GM21360 (cell line): ENCODE results near the gene SRP19.
A peak's percentile ranks its signal among the peaks of the same experiment; 100 is the strongest.
"Not testable (repeated sequence)": the region's sequence is repeated elsewhere in the genome, so short reads cannot be mapped to it uniquely, and the experiment has no call there.

Experiments used
- ATAC-seq: cut with Tn5 transposase; IDR thresholded peaks from one replicate; pipeline ENCODE4 v1.9.1; 2021; ENCODE audit warnings: mild to moderate bottlenecking, moderate library complexity; ENCODE audit not compliant: unreplicated experiment

The SRP19 gene

DNA sequence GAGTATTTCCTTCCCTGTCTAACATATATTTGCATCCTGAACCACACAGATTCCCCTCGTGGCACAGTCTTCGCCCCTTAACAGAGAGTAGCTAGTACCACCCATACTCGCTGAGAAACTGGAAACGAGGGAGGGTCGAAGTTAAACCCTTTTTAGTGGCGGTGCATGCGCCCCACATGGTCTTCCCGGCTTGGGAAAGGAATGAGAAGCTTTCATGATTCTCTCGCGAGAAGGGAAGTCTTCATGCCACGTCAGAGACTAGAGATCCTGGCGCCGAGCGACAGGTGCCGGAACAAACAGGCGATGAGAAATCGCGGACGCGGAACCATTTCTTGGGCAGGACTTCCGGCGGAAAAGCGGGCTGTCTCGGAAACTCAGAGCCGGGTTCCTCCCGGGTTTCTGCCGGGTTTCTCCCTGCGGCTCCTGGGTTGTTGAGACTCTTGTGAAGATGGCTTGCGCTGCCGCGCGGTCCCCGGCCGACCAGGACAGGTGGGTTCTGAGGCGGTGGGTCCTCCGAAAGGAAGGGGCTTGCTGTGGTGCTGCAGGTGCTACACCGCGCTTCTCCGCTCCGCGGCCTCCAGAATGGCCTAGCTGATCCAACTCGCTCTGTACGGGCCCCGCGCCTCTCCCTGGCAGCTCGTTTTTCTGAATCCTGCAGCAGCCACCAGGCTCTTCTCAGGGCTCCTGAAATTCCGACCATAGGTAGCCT lies at the start of gene SRP19:
Gene SRP19 (plus strand): TSS at position 359 of the 709 bp plus-strand sequence. CDS start 90 bp downstream, at position 449.
- ATAC-seq, result peak; percentile 98

DNA sequence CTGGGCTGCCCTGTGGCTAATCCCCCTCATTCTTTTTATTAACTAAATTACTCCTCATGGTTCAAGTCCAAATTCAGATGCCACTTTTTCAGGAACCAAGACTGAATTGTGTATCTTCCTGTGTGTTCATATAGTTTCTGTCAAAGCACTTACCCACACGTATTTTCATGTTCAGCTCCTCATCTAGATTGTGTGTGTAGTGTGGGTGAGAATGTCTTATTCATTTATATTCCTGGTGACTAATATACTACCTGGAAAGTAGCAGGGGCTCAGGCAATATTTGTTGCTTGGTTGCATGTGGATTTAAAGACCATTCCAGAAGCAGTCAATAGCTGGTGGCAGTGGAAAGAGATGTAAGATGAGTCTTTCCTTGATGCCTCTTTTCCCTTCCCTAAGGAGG lies 48.5 kb upstream of the SRP19 start:
- no peak for ATAC-seq

DNA sequence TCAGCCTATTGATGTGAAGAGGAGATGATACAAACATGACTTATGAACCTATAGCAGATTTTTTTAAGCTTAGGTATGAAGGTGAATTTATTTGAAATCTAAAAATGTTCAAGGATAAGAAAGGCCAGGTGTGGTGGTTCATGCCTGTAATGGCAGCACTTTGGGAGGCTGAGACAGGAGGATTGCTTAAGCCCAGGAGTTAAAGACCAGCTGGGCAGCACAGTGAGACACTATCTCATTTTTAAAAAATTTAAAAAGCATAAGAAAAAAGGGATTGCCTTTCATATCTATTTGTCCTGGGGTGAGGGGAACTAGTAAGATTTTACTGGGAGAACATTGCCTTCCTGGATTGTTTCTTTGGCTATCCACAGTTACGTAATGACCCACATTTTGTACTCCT lies 40.8 kb upstream of the SRP19 start:
- ATAC-seq, result no peak

DNA sequence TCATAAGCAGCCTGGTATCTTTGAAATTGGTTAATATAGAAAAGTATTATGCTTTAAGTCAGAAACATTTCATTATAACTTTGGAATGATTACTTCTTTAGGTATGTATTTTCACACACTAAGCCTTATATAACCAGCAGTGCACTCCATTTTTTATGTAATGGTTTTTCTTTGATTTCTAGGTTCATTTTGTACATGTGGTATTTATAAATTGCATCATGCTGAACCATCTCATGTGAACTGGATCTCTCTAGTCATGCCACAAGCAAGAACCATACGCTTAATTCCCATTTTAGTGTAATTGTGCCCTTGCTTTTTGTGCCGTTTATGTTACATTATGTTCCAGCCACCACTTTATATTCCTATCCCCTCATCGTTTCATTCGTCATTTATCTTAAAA lies 38.6 kb upstream of the SRP19 start:
- ATAC-seq, result no peak

DNA sequence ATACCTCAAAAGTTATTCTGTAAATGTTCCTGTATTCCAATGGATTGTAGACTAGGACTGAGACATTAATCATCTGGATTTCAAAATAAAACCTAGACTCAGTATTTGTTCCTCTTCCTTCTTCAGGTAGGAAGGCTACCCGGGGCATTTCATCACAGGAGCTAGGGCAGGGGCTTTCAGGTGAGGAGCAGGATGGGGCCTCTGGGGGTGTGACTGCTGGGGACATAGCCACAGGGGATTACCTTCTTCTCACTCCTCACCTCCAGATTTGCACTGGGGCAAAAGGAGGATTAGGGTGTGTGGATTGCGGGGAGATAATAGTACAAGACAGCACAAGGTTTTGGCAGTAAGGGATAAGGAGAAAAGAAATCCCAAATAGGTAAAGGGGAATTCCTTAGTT lies 37.9 kb upstream of the SRP19 start:
- ATAC-seq, result no peak

DNA sequence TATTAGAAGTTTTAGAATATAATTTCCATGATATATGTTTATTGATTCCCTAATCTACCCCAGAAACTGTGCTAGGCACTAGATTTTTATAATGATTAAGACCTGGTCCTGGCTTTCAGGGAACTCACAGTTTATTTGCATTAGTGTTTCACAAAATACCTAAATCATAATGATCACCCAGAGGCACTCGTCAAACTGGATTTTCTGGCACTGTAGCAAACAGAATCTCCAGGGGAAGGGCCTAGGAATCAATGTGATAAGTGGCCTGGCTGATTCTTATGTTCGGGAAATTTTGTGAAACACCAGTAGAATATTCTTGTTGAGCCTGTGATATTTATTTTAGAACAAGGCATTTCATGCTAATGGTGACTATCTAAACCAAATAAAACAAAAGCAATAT lies 37.4 kb upstream of the SRP19 start:
- ATAC-seq, result no peak

DNA sequence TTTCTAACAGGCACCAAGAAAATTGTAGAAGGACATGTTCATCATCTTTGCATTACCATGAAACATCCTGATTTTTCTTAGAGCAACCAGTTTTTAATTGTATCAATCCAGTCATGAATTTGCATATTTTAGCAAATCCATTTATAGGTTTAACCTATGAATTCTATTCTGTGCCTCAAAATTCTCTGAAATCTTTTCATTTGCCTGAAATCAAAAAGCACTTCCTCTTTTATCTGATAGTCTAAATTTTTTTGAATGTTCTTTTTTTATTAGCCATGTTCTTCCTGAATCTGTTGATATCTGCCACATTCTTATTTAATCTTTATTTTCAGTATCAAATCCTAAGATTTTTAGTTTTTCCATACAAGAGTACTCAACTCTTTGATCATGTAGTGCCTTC lies 36.9 kb upstream of the SRP19 start:
- no peak for ATAC-seq

DNA sequence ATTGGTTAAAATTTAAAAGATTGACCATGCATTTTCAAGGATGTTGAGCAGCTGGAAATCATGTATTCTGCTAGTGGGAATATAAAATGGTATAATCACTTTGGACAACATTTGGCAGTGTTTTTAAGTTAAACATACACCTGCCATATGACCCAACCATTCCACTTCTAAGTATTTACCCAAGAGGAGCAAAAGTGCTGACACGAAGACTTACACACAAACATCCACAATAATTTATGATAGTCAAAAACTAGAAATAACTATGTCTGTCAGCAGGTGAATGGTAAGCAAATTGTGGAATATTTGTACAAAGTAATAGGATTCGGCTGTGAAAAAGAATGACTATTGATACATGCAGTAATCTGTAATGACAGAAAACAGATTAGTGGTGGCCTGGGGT lies 30.7 kb upstream of the SRP19 start:
- ATAC-seq, result no peak

DNA sequence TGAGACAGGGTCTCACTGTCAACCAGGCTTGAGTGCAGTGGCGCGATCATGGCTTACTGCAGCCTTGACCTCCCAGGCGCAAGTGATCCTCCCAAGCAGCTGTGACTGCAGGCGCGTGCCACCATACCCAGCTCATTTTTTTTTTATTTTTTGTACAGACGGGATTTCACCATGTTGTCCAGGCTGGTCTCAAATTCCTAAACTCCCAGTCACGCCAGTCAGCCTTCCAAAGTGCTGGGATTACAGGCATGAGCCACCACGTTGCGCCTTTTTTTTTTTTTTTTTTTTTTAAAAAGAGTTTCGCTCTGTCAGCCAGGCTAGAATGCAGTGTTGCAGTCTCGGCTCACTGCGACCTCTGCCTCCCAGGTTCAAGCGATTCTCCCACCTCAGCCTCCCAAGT lies 27.1 kb upstream of the SRP19 start:
- no peak for ATAC-seq

DNA sequence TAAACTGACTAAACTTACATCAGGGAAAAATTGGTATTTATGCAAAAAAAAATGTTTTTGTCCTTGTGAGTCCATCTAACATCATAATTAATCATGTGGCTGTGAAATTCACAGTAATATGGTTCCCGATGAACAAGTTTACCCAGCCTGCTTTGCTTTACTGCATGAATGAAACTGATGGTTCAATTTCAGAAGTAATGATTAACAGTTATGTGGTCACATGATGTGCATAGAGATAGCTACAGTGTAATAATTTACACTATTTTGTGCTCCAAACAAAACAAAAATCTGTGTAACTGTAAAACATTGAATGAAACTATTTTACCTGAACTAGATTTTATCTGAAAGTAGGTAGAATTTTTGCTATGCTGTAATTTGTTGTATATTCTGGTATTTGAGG lies 16.6 kb upstream of the SRP19 start:
- no peak for ATAC-seq

DNA sequence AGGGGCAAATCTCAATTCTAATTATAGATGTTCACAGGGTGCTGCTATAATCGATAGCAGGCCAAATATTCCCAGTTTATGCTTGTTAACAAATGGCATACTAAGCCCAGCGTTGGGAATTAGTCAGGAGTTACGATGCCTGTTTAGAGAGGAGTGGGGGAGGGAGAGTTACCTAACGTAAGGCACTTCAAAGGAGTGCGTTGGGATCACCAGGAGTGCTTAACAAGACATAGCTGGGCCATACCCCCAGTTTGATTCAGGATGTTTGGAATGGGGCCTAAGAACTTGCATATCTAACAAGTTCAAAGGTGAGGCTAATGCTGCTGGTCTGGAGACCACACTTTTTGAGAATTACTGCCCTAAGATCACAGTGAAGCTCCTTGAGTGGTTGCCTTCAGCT lies 14.5 kb upstream of the SRP19 start:
- no peak for ATAC-seq

DNA sequence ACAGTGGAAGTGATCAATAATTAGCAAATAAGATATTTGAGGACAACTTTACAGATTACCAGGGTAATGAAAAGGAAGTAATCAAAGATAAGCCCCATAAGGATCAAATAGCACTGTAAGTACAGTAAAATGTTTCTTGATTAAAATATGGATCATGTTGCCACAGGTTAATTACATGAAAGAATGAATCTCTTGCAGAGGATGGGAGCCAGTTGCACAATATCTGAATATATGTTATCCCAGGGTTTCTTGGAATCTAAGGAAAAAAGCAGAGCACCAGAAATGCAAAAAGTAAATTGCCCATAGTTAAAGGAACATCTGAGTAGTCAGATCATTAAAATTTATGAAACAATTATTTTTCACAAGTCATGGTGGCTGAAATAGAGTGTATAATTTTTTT lies 13.8 kb upstream of the SRP19 start:
- ATAC-seq, result no peak

DNA sequence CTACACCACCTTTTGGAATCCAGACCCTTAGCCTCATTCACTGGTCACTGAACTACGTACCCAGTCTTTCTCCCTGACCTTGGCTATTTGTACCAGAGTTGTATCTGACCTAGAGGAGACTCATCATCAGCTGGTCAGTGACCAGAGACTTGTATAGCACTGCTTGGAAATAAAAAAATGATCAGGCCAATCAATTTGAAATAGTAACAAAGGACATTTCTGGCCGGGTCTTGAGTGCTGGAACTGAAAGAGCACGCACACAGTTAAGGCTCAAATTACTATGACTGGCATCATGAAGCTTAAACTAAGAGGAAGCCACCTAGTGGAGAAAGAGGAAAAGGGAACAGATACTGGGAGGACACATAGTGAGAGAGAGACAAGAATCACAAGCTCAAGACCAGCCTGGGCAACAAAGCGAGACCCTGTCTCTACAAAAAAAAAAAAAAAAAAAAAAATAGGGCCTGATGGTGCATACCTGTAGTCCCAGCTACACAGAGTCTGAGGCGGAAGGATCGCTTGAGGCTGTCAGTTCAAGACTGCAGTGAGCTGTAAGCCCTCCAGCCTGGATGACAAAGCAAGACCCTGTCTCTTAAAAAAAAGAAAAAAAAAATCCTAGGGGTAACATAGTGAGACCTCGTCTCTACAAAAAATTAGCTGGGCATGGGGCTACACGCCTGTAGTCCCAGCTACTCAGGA lies 12.8 kb upstream of the SRP19 start:
- ATAC-seq, result peak; percentile 99

DNA sequence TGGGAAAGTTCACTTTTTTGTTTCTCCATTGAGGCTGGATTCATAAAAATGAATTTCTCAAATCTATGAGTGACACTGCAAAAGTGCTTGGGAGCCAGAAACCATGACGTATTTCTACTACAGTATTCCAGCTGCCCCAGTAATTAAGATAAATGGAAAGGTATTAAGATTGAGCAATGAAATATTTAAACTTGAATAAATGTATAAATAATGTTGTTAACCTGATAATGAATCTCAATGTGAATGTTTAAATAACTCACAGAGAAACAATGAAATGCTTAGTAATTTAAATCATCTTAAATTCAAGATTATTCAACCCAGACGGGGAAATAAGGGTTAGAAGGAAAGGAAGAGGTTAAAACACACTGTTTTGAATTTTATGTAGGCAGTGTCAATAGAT lies 11.2 kb upstream of the SRP19 start:
- no peak for ATAC-seq

DNA sequence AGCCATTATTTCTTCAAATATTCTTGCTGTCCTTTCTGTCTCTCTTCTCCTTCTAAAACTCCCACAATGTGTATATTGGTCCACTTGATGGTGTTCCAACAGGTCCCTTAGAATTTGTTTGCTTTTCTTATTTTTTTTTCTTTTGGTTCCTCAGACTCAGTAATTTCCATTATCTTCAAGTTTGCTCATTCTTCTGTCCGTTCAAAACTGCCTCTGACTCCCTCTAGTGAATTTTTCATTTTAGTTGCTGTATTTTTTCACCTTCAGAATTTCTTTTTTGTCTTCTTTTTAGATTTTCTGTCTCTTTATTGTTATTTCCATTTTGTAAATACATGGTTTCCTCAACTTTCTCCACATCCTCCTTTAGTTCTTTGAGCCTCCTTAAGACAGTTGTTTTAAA lies 6.4 kb upstream of the SRP19 start:
- no peak for ATAC-seq

DNA sequence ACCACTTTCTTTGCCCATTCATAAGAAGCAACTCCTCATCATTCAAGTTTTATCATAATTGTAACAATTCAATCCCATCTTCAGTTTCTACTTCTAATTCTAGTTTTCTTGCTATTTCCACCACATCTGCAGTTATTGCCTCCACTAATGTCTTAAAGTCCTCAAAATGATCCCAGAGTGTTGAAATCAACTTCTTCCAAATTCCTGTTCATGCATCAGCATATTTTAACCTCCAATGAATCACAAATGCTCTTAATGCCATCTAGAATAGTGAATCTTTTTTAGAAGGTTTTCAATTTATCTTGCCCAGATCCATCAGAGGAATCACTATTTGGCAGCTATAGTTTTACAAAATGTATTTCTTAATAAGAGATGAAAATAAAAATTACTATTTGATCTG lies 3.2 kb upstream of the SRP19 start:
- no peak for ATAC-seq

DNA sequence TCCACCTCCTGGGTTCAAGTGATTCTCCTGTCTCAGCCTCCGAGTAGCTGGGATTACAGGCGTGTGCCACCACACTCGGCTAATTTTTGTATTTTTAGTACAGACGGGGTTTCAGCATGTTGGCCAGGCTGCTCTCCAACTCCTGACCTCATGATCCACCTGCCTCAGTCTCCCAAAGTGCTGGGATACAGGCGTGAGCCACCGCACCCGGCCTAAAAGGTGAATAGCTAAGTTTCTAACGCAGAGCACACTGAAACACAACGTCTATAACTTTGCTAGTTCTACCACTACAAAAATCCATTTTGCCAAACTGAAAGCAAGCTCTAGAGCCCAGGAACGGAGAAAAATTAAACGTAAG lies 537 bp upstream of the SRP19 start:
- not testable (repeated sequence) for ATAC-seq

DNA sequence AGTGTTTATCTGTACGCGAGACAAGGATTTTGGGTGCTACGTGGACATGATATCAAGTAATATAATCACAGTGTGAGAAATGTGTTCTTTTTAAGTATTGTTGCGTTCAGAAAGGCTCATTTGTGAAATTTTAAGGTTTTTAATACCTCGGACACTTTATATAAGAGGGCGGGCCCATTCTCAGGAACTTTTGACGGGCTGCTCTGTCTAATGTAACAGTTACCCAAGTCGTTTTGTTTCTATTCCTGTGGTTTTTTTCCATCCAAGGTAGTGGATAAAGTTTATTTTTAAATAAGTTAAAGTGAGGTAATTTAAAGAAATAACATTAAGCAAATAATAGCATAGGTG lies 525 bp downstream of the SRP19 start:
- no peak for ATAC-seq

DNA sequence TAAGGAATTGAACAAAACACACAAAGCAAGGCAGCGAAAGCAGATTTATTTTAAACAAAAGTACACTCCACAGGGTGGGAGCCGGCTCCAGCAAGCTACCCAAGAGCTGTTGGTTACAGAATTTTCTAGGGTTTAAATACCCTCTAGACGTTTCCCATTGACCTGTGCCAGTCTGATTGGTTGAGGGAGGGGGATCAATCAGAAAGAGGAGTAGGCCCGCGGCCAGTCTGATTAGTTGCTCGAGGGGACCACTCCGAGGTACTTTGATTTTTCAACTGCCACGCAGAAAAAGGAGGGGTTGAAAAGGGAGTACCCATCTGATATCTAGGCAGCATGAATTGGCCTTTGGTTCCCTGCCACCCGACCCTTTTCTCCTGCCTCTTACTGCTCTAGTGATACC lies 998 bp downstream of the SRP19 start:
- no peak for ATAC-seq

DNA sequence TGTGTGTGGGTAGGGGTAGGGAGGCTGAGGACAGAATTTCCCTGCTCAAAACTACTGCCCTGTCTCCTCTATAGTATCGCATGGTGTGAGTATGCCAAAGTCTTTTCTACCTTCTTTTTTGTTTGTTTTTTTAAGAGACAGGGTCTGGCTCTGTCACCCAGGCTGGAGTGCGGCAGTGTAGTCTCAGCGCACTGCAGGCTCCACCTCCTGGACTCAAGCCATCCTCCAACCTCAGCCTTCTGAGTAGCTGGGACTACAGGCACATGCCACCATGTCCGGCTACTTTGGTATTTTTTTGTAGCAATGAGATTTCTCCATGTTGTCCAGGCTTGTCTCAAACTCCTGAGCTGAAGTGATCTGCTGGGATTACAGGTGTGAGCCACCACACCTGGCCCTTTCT lies 2.5 kb downstream of the SRP19 start:
- no peak for ATAC-seq

DNA sequence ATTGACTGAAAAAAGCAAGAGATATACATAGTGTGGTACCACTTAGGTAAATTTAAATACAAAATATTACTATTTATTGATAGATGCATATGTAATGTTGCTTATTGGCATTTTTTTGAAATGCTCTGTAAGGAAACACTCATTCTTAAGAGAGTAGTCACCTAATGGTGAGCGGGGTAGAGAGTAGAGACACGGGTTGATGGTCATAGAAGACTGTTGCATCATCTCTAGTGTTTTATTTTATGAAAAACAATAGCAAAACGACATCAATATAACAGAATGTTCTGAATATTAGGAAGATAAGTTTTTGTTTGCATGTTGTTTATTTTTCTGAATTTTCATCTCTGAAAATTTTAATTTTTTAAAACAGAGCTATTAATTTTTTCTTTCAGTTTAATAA lies 4.0 kb downstream of the SRP19 start:
- no peak for ATAC-seq

DNA sequence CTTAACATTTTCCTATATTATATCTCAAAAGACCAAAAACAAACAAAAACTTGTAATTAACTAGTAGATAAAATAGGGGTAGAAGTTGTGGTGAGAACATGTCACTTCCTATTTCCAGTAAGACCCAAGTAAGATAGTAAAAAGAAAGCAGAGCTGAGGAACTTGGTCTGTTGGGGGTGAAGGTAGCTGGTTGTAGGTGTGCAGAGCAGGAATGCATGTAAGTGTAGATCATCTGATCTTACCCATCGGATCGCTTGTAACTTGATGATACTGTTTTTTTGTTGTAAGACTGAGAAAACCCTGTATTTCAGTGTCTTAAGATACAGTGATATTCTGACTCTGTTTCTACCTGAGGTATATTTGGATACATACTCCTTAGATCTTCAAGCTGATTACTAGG lies 5.7 kb downstream of the SRP19 start:
- no peak for ATAC-seq

DNA sequence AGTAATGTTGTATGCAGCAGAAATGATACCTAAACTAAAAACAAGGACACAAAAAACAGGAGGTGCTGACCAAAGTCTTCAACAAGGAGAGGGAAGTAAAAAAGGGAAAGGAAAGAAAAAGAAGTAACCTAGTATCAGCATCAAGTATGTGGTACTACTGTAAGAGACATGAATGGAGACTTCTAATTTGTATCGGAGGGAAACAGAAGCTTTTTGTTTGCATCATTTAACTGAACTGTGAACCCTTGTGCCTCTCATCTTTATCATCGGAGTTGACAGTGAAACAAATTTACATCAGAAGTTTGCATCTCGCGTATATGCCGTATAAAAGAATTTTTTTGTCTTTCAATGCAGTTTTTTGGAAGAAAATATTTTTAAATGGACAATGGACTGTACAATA lies 6.3 kb downstream of the SRP19 start:
- no peak for ATAC-seq
